ENCODE data around the gene ATL1. TPM values are rescaled to one million over a fixed set of nuclear protein-coding genes. Genes with fewer than 3 reads are reported as not detected.
A peak's percentile ranks its signal among the peaks of the same experiment; 100 is the strongest.

ATL1 gene
- total and polyA plus RNA-seq, 2 of the 13 experiments (the other 11 are each of a cell fraction or from before 2014, with no cell fraction given) = 0.60 to 0.65 TPM

GRCh38 chr14:50533806-50534205 lies 26.1 kb upstream of the ATL1 start:
- Histone ChIP-seq H3K79me2 (ENCODE audit: insufficient read depth, low read length) (peaks cover 33% of the 10 kb centered on the region), H3K27me3 (ENCODE audit: control insufficient read depth in 1 of 2, insufficient read depth in 2 of 2, low read length in 2 of 2) (no peaks in the 10 kb centered on the region; a peak in 1 of 5 replicates), H3K36me3 (replicated peaks in 1 of 2; ENCODE audit: control insufficient read depth in 1 of 2, insufficient read depth in 2 of 2, low read length in 2 of 2) (no peaks in the 10 kb centered on the region), H4K20me1 (ENCODE audit: insufficient read depth, low read length) (peaks cover 10% of the 10 kb centered on the region; the same call in 1 of the 2 replicates), H3K9ac (ENCODE audit: insufficient read depth, low read depth, low read length) (no peak overlapping the region), H3K27ac (ENCODE audit: extremely low read length, insufficient read depth, low read length) (no peak overlapping the region), H3K4me2 (ENCODE audit: low read depth, low read length) (no peak overlapping the region; the same call in 1 of the 2 replicates), H3K9me3 (ENCODE audit: low read length) (peaks cover 6% of the 10 kb centered on the region; the same call in 1 of the 2 replicates), H2AFZ (ENCODE audit: low read length) (peak overlapping the region; percentile 15), H3K4me3 (replicated peaks in 1 of 3; ENCODE audit: insufficient read depth in 1 of 3, low read depth in 2 of 3, low read length in 3 of 3) (no peak overlapping the region), H3K4me1 (ENCODE audit: insufficient read depth, low read length) (peaks cover 33% of the 10 kb centered on the region)
- POLR2A ChIA-PET = interaction anchor here (1.0 kb wide), 1 partner anchor 221 kb away, joined by 3 read pairs; the partner anchor contains the start of genes DMAC2L and L2HGDH
- CTCF ChIA-PET (ENCODE audit: low intra/inter-chr PET ratio, low total read pairs) = interaction anchor here (2.8 kb wide), 1 partner anchor 213 kb away, joined by 44 read pairs; no protein-coding TSS in a partner anchor
- no peak for ATAC-seq
- FAIRE-seq = no peak
- WGBS (ENCODE audit: low lambda C conversion rate) = 56% methylated on average over 3 of the region's 3 CpGs
- intact Hi-C loops (cut with micrococcal nuclease; ENCODE audit: unreplicated experiment) (loop anchor here (5.0 kb wide), 4 partner anchors 57 to 672 kb away; partner anchors contain the start of gene SOS2), in situ Hi-C loops (cut with HindIII; ENCODE audit: extremely low pct_ligation_motif_present, low pct_unique_long_range_greater_than_20kb) (loop anchor here (25.0 kb wide), 1 partner anchor 672 kb away; the partner anchor contains the start of gene NEMF)
- TF ChIP-seq RAD51 (IDR thresholded peaks at IDR 0.05; ENCODE audit: borderline replicate concordance) (no peak), CHD2 (IDR thresholded peaks at IDR 0.05; ENCODE audit: low read depth, low read length) (no peak), EP300 (IDR thresholded peaks at IDR 0.05; ENCODE audit: low read depth in 2 of 2, low read length in 2 of 2) (no peak), EP300 (CRISPR knock-in tag; IDR thresholded peaks at IDR 0.05; ENCODE audit: borderline replicate concordance) (no peak), GATAD2A (CRISPR knock-in tag; IDR thresholded peaks at IDR 0.05) (no peak), ZNF496 (CRISPR knock-in tag; IDR thresholded peaks at IDR 0.05; ENCODE audit: insufficient replicate concordance) (no peak), TRIM22 (IDR thresholded peaks at IDR 0.05) (no peak), ZNF225 (CRISPR knock-in tag; IDR thresholded peaks at IDR 0.05) (no peak), ZNF143 (CRISPR knock-in tag; IDR thresholded peaks at IDR 0.05) (no peak), NFYC (CRISPR knock-in tag; IDR thresholded peaks at IDR 0.05) (no peak), MXD1 (CRISPR knock-in tag; IDR thresholded peaks at IDR 0.05) (no peak)
- no peak for DNase-seq (ENCODE audit: low spot score)
- no TSS peak for BruUV-seq (replicated peaks)

Data from HepG2 (cell line).